Measurements from ENCODE around the gene CD81.

CD81 gene

DNA sequence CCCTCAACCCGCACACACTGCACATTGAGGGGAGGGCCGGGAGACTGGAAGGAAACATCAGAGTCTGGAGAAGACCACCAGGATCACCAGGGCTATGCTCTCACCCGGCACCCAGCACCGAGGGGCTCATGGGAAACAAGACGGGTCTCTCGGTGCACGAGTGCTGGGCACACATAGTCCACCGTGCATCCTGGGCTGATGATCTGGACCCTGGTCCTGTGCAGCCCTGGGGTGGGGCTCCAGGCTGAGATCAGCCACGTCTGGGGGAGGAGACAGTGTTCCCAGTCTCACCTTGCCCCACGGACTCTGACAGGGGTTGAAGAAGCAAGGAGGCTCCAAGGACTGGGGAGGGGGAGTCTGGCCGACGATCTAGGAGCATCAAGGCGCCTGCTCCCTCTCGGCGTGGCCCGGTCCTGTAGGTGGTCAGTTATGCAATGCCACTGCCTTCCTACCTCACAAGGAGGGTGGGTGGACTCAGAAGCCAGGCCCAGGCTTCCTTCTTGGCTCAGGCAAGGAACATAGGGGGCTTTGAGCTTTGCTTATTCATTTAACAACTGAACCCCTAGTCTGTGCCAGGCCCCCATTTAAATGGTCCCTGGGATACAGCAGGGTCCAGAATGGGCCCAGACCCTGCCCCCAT lies 11.4 kb upstream of the CD81 start:
- no peaks in the 10 kb centered on the region for H3K27me3 ChIP-seq (ENCODE audit: insufficient read depth, low read length)
- H3K4me1 ChIP-seq (ENCODE audit: control insufficient read depth, insufficient read depth, low read length, unreplicated experiment) = no peaks in the 10 kb centered on the region
- H3K79me2 ChIP-seq (ENCODE audit: control insufficient read depth, insufficient read depth, low read length, unreplicated experiment) = no peaks in the 10 kb centered on the region
- H3K4me3 ChIP-seq (ENCODE audit: low read depth, low read length) = no peak overlapping the region
- H3K36me3 ChIP-seq (ENCODE audit: insufficient read depth, low read length) = no peaks in the 10 kb centered on the region
- no peak overlapping the region for H3K27ac ChIP-seq (ENCODE audit: low read depth, low read length)
- no peak overlapping the region for H2AFZ ChIP-seq (ENCODE audit: low read length, unreplicated experiment)

DNA sequence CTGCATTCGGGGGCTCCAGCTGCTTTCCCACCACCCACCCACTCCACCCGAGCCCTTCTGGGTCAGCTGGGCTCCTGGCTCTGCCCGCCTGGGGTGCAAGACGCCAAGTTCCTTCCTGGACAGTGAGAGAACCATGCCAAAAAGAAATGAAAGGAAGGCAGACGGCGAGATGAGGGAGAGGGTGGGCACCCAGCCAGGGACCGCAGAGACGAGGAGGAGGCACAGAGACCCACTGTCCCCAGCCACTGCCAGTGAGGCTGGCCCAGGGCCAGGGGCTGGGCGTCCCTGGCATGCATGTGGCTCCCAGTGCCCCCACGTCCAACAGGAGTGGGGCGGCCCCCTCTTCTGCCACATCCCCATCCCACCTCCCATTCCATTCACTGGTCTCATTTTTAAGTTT lies 10.8 kb upstream of the CD81 start:
- no peaks in the 10 kb centered on the region for H3K27me3 ChIP-seq (ENCODE audit: insufficient read depth, low read length)
- H3K36me3 ChIP-seq (ENCODE audit: insufficient read depth, low read length) = no peaks in the 10 kb centered on the region
- no peak overlapping the region for H2AFZ ChIP-seq (ENCODE audit: low read length, unreplicated experiment)
- no peak overlapping the region for H3K27ac ChIP-seq (ENCODE audit: low read depth, low read length)
- H3K79me2 ChIP-seq (ENCODE audit: control insufficient read depth, insufficient read depth, low read length, unreplicated experiment) = no peaks in the 10 kb centered on the region
- no peak overlapping the region for H3K4me3 ChIP-seq (ENCODE audit: low read depth, low read length)
- no peaks in the 10 kb centered on the region for H3K4me1 ChIP-seq (ENCODE audit: control insufficient read depth, insufficient read depth, low read length, unreplicated experiment)

DNA sequence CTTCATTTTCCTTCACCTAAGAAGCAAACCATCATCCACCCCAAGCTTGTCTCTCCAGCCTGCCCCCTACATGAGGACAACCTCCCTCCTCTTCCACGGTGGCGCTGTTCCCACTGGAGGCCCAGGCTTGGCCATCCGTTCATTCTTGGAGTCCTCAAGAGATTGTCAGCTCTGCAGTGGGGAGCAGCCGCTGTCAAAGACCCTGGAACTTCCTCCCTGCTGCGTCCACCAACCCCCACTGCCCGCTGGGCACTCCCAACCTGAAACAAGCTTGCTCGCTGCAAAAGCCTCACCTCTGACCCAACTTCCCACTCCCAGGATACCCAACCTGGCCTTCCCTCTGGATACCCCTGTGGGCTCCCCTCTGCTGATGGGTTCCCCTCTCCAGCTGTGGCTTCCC lies 10.4 kb upstream of the CD81 start:
- Histone ChIP-seq H3K4me1 (ENCODE audit: control insufficient read depth, insufficient read depth, low read length, unreplicated experiment) (no peaks in the 10 kb centered on the region), H3K36me3 (ENCODE audit: insufficient read depth, low read length) (no peaks in the 10 kb centered on the region), H3K27ac (ENCODE audit: low read depth, low read length) (no peak overlapping the region), H2AFZ (ENCODE audit: low read length, unreplicated experiment) (no peak overlapping the region), H3K27me3 (ENCODE audit: insufficient read depth, low read length) (no peaks in the 10 kb centered on the region), H3K79me2 (ENCODE audit: control insufficient read depth, insufficient read depth, low read length, unreplicated experiment) (no peaks in the 10 kb centered on the region), H3K4me3 (ENCODE audit: low read depth, low read length) (no peak overlapping the region)

DNA sequence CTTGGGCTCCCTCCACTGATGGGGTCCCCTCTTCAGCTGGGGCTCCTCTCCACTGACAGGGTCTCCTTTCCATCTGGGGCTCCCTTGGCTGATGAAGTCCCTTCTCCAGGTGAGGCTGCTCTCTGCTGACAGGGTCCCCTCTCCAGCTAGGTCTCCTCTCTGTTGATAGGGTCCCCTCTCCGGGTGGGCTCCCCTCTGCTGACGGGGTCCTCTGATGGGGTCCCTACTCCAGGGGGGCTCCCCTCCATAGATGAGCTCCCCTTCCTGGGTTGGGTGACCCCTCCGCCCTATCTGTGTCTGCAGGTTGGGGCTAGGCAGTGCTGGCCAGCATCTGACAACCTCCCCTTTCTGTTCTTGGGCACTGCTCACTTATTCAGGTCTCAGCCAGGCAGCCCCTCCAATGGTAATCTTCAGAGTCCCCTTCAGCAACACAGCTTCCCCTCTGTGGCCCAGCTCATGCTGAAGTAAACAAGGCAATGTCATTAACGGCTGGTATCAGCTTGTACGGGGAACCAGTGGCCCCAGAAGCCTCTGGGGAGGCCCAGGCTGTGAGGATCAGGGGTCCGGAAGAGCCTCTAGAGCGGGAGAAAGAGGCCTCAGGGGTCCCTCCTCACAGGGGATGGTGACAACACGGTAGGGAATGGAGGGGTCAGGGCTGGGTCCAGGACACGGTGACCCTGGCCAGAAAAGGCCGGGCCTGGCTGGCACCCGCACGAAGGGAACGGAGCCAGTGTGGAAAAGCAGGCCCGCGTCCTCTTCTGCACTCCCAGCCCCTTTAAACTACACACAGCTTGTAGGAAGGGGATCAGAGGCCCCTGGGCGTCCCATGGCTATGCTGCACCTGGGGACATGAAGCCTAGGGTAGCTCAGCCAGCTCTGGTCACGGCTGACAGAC lies 9.6 kb upstream of the CD81 start:
- no peak overlapping the region for H2AFZ ChIP-seq (ENCODE audit: low read length, unreplicated experiment)
- H3K79me2 ChIP-seq (ENCODE audit: control insufficient read depth, insufficient read depth, low read length, unreplicated experiment) = no peaks in the 10 kb centered on the region
- no peak overlapping the region for H3K4me3 ChIP-seq (ENCODE audit: low read depth, low read length)
- no peak overlapping the region for H3K27ac ChIP-seq (ENCODE audit: low read depth, low read length)
- no peaks in the 10 kb centered on the region for H3K36me3 ChIP-seq (ENCODE audit: insufficient read depth, low read length)
- H3K27me3 ChIP-seq (ENCODE audit: insufficient read depth, low read length) = no peaks in the 10 kb centered on the region
- H3K4me1 ChIP-seq (ENCODE audit: control insufficient read depth, insufficient read depth, low read length, unreplicated experiment) = no peaks in the 10 kb centered on the region

DNA sequence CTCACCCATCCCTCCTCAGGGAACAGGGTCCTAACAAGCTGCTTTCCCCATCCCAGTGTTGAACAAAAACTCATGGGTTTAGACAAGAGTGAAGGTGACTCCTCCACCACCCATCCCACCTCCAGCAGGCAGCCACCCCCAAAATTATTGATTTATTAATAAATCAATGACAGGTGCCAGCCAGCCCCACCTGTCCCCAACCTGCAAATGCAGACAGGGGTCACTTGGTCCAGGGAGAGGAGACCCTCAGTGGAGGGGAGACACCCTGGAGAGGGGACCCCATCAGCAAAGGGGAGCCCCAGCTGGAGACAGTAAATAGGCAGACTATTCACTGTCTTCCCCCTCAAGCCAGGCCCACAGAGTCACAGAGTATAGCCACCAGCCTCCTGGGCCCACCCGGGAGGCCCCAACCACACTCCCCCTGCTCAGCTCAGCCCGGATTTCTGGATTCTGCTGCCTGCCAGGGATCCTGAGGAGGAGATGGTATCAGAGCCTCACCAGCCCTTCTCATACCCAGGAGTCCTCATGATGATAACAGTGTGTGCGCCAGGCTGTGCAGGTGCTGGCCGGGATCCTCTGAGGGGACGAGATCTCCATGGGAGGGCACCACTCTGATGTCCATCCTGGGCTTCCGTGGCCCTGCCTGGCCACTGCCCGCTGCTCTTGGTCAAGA lies 8.8 kb upstream of the CD81 start:
- no peaks in the 10 kb centered on the region for H3K27me3 ChIP-seq (ENCODE audit: insufficient read depth, low read length)
- H2AFZ ChIP-seq (ENCODE audit: low read length, unreplicated experiment) = no peak overlapping the region
- no peak overlapping the region for H3K27ac ChIP-seq (ENCODE audit: low read depth, low read length)
- no peak overlapping the region for H3K4me3 ChIP-seq (ENCODE audit: low read depth, low read length)
- H3K79me2 ChIP-seq (ENCODE audit: control insufficient read depth, insufficient read depth, low read length, unreplicated experiment) = no peaks in the 10 kb centered on the region
- H3K36me3 ChIP-seq (ENCODE audit: insufficient read depth, low read length) = no peaks in the 10 kb centered on the region
- H3K4me1 ChIP-seq (ENCODE audit: control insufficient read depth, insufficient read depth, low read length, unreplicated experiment) = no peaks in the 10 kb centered on the region

DNA sequence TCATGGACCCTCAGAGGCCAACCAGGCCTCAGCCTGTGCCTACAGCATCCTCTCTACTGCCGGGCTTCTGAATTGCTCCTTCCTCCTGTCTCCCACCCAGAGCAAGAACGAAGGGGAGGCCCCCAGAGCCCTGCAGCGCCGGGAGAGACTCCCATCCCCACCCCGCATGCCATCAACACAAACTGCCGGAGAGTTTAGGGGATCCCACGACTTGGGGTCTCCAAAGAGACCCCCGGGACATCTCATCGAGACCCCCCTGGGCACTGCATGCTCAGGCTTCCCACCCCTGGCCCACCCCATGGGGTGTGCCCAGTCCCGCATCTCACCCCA lies 8.3 kb upstream of the CD81 start:
- no peaks in the 10 kb centered on the region for H3K4me1 ChIP-seq (ENCODE audit: control insufficient read depth, insufficient read depth, low read length, unreplicated experiment)

DNA sequence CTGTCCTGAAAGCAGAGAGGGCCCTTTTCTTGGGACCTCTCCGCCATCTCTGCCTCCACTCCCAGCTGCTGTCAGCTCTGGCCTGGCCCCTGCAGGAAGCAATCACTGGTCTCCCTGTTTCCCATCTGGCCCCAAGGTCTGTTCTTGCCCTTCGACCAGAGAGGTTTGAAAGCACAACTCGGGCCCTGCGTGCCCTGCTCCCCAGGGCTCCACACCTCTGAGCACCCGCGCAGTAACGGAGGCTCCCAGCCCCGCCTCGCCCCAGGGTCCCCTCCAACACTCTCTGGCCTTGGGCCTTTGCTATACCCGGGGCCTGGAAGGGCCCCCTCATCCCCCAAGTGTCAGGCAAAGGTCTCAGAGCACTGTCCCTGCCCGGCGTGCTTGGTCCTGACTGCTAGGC lies 7.8 kb upstream of the CD81 start:
- Histone ChIP-seq H3K27me3 (ENCODE audit: insufficient read depth, low read length) (no peaks in the 10 kb centered on the region), H3K4me3 (ENCODE audit: low read depth, low read length) (no peak overlapping the region), H3K36me3 (ENCODE audit: insufficient read depth, low read length) (no peaks in the 10 kb centered on the region), H3K79me2 (ENCODE audit: control insufficient read depth, insufficient read depth, low read length, unreplicated experiment) (no peaks in the 10 kb centered on the region), H3K4me1 (ENCODE audit: control insufficient read depth, insufficient read depth, low read length, unreplicated experiment) (no peaks in the 10 kb centered on the region), H2AFZ (ENCODE audit: low read length, unreplicated experiment) (no peak overlapping the region), H3K27ac (ENCODE audit: low read depth, low read length) (no peak overlapping the region)

More for the DNA sequence above, 8.3 kb upstream of the CD81 start:
- Histone ChIP-seq H3K36me3 (ENCODE audit: insufficient read depth, low read length) (no peaks in the 10 kb centered on the region), H3K79me2 (ENCODE audit: control insufficient read depth, insufficient read depth, low read length, unreplicated experiment) (no peaks in the 10 kb centered on the region), H3K27me3 (ENCODE audit: insufficient read depth, low read length) (no peaks in the 10 kb centered on the region), H2AFZ (ENCODE audit: low read length, unreplicated experiment) (no peak overlapping the region), H3K27ac (ENCODE audit: low read depth, low read length) (no peak overlapping the region), H3K4me3 (ENCODE audit: low read depth, low read length) (no peak overlapping the region)

DNA sequence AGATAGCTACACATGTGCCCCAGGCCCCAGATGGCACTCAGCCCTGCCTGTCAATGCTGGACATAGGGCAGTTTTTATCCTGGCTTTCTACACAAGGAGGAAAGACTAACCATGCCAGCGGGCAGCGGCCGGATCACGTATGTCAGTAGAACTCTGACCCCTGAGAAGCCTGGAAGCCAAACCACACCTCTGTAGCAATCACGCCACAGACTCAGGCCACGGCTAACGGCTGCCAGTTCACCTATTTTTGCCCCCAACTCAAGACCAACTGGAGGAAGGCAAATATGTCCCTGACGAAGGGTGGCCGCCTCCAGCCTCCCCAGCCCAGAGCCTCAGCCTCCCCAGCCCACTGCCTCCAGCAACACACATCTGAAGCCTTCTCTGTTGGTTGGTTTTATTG lies 7.2 kb upstream of the CD81 start:
- Histone ChIP-seq H3K27me3 (ENCODE audit: insufficient read depth, low read length) (no peaks in the 10 kb centered on the region), H3K79me2 (ENCODE audit: control insufficient read depth, insufficient read depth, low read length, unreplicated experiment) (no peaks in the 10 kb centered on the region), H3K27ac (ENCODE audit: low read depth, low read length) (no peak overlapping the region), H3K36me3 (ENCODE audit: insufficient read depth, low read length) (no peaks in the 10 kb centered on the region), H3K4me1 (ENCODE audit: control insufficient read depth, insufficient read depth, low read length, unreplicated experiment) (no peaks in the 10 kb centered on the region), H2AFZ (ENCODE audit: low read length, unreplicated experiment) (no peak overlapping the region), H3K4me3 (ENCODE audit: low read depth, low read length) (no peak overlapping the region)

DNA sequence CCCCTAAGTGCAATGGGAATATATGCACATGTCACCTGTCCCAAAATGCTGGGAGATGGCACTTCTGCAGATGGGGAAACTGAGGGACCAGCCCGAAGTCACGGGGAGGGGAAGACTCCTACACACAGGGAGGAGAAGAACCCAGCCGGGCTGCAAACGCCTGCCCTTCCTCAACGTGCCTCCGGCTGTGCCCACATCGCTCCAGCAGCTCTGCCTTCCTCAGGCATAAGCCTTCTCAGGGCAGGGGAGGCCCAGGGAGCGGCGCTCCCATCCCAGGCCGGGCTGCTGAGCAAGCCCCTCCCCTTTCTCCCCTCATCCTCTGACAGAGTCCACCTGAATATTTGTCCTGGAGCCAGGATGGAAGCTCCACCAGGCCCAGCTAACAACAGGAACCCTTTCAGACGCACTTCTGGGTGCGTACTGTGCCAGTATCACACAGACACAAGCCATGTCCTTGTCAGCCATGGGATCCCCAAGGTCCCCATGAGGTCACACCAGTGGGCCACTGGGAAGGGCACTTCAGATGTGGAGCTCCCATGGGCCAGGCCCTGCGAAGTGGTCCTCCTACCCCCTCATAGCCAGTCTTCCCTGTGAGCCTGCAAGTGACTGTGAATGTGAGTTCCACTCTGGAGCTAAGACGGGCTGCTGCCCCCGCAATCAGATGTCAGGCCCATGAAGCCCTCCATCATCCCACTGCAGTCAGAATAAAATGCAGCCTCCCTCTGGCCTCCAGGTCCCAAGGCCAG lies 2.5 kb upstream of the CD81 start:
- Histone ChIP-seq H3K27me3 (ENCODE audit: insufficient read depth, low read length) (no peaks in the 10 kb centered on the region), H3K27ac (ENCODE audit: low read depth, low read length) (no peak overlapping the region), H3K4me3 (ENCODE audit: low read depth, low read length) (no peak overlapping the region), H3K36me3 (ENCODE audit: insufficient read depth, low read length) (no peaks in the 10 kb centered on the region), H2AFZ (ENCODE audit: low read length, unreplicated experiment) (no peak overlapping the region), H3K79me2 (ENCODE audit: control insufficient read depth, insufficient read depth, low read length, unreplicated experiment) (peaks cover 22% of the 10 kb centered on the region), H3K4me1 (ENCODE audit: control insufficient read depth, insufficient read depth, low read length, unreplicated experiment) (peaks cover 3% of the 10 kb centered on the region)

DNA sequence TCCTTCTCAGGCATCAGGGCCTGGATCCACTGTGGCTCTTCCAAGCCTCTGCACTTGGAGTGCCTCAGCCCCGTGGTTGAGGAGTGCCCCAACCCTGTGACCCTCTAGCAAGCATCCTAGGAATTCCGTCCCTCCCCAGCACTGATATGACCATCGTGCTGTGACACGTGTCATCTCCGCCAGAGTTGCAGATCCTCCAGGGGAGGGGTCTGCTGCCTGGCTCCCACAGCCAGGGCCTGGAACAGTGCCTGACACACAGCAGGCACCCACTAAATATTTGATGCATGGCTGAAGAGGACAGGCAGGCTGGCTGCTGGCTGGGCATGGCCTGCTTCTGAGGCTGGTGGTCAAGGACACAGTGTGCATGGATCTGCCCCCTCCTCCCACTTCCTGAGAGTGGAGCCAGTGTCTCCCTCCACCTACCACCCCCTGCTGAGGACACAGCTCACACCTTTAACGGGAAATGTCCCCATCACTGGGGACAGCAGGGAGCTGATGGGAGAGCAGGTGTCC lies 1.7 kb upstream of the CD81 start:
- Histone ChIP-seq H2AFZ (ENCODE audit: low read length, unreplicated experiment) (no peak overlapping the region), H3K4me3 (ENCODE audit: low read depth, low read length) (no peak overlapping the region), H3K27ac (ENCODE audit: low read depth, low read length) (no peak overlapping the region), H3K4me1 (ENCODE audit: control insufficient read depth, insufficient read depth, low read length, unreplicated experiment) (peaks cover 11% of the 10 kb centered on the region), H3K27me3 (ENCODE audit: insufficient read depth, low read length) (no peaks in the 10 kb centered on the region), H3K79me2 (ENCODE audit: control insufficient read depth, insufficient read depth, low read length, unreplicated experiment) (peaks cover 30% of the 10 kb centered on the region), H3K36me3 (ENCODE audit: insufficient read depth, low read length) (no peaks in the 10 kb centered on the region)
